GM18520 (cell line): ENCODE results near the gene PGP.

Experiments
- ATAC-seq: cut with Tn5 transposase; IDR thresholded peaks from one replicate; pipeline ENCODE4 v1.9.1; 2021; ENCODE audit not compliant: unreplicated experiment

The PGP gene

DNA sequence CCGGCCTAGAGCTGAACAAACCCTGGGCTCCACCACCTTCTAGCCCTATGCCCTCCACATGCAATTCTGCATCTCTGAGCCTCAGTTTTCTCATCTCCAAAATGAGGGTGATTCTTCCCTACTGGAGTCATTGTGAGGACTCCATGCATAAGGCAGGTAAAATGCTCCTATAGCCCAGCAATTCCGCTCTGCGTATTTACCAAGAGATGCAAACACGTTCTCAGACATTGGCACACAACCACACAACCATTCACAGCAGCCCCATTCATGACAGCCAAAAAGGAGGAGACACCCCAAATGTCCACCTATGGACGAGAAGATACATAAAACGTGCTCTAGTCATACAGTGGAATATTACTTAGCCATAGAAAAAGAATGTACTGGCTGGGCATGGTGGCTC, 14.3 kb downstream of the PGP start:
- ATAC-seq: no peak

DNA sequence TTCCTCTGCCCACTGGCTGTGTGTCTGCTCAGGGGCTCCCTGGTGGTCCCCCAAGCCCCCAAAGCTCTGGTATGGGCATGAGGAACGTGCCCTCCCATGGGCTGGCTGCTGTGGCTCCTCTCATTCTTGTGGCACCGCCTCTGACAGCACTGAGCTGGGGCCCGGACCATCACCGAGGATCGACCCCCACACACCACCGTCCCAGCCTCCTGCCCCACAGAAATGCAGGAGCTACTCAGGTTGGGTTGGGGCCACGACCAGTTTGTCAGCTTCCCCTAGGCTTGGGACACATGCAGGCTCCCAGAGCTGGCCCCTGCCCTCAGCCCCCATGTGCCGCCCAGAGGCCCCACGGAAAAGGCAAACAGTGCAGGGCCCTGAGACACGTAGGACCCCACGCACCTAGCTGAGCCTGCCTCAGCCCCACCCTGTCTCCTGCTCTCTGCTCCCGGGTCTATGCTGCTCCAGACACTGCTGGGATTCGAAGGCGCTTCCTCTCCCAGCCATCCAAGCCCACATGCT, 15.0 kb downstream of the PGP start:
- no peak for ATAC-seq

DNA sequence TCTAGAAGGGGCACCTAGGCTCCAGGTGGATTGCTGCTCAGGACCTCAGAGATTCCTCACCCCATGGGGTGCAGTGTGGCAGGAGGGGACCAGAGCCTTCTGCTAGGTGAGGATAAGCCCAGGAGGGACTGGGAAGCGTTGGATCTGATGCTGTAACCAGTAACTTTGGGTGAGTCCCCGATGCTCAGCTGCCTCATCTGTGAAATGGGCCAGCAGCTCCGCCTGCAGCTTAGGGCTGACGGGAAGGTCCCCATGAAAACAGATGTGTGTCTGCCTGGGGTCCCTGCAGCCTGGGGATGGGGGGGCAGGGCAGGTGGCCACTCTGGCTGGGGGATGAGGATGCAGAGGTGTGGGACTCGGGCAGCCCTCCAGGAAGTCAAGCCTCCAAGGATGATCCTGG, 15.5 kb downstream of the PGP start:
- no peak for ATAC-seq

- no peak for ATAC-seq
Observed at GRCh38 chr16:2198283-2198682, 16.4 kb downstream of the PGP start.

- no peak for ATAC-seq
Observed at GRCh38 chr16:2197765-2198164, 16.9 kb downstream of the PGP start.

- no peak for ATAC-seq
Observed at GRCh38 chr16:2196981-2197511, 17.6 kb downstream of the PGP start.

DNA sequence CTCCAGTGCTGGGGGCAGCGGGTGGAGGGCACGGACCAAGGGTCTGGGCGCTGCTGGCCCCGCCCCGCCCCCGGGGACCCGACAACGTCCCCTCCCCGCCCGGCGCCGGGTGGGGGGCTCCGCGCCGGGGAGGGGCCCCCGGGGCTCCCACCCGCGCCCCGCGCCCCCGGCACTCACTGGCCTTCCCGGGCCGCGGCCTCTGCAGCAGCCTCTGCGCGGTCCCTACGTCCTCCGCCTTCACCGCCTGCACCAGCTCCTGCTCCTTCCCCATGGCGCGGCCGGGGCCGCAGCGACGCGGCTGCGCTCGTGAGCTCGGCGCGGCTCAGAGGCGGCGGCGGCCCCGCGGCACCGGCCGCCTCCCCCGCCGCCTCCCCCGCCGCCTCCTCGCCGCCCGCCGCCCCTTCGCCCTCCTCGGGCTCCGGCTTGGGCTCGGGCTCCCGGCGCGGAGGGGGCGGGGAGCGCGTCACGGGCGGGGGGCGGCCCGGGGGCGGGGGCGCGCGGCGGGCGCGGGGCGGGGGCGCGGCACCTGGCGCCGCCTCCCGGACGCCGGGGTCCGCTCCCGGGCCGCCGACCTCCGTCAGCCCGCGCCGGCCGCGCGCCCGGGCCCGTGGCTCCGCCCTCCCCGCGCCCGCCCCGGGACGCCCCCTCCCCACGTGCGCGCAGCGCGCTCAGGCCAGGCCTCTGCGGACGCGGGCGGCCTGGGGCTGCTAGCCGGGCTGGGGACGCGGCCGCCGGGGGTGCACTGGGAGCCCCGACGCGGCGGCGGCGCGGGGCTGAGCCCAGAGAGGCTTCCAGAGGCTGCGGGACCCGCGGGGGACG, 18.3 kb downstream of the PGP start, which contains the start of gene CASKIN1:
TSS of gene CASKIN1 (minus strand) at position 444 of the 819 bp plus-strand sequence. CDS start at position 271, 173 bp downstream.
- no peak for ATAC-seq

GRCh38 chr16:2195322-2196161, 19.1 kb downstream of the PGP start:
- ATAC-seq: no peak

DNA sequence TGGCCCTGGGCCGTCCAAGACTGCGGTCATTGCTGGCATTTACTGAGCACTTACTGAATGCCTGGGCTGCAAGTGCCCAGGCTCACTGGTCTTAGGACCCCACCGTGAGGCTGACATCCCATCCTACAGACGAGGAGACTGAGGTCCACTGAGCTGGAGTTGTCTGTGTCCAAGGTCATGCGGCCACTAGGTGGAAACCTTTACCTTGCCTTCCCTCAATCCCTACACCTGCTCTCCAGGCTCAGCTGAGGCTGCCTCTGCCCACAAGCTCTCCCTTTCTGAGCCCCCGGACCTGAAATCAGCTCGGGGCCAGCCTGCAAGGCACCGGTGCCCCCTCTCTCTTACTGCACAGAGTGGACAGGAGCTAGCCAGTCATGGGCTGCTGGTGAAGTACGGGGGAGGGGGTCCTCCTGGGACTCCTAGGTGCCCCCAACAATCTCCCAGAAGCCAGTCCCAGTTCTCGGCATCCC, 19.8 kb downstream of the PGP start:
- no peak for ATAC-seq

DNA sequence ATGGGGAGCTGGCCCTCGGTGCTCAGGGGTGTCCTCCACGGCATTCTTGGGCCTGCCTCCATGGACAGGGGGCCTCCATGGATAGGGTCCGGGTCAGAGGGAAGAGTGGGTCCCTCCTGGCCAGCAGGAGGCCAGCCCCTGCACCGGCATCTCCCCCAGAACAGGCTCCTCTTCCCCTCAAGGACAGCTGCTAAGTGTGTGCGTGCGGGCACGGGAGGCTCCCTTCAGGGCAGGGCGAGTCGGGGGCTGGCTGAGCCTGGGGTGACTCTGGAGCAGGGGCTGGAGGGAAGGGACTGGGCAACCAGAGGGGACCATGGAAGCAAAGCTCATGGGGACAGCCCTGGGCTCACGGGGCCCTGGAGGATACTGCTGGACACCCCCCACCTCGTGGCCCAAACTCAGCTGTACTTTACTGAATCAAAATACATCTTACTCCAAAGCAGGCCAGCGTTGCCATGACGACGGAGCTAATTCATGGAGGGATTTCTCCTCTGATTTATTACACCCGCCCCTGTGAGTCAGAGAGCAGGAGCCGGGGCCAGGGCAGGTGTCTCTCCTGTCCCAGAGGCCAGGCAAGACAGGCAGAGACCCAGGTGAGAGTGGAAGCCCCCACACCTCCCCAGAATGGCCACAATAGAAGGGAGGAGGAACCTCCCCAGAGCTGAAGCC, 20.3 kb downstream of the PGP start:
- ATAC-seq: no peak

- no peak for ATAC-seq
Observed at GRCh38 chr16:2191446-2191706, 23.3 kb downstream of the PGP start.

- ATAC-seq: no peak
Observed at GRCh38 chr16:2190659-2191445, 23.8 kb downstream of the PGP start.

GRCh38 chr16:2190002-2190658, 24.5 kb downstream of the PGP start:
- ATAC-seq: no peak

- no peak for ATAC-seq
Observed at GRCh38 chr16:2189252-2189893, 25.3 kb downstream of the PGP start.

DNA sequence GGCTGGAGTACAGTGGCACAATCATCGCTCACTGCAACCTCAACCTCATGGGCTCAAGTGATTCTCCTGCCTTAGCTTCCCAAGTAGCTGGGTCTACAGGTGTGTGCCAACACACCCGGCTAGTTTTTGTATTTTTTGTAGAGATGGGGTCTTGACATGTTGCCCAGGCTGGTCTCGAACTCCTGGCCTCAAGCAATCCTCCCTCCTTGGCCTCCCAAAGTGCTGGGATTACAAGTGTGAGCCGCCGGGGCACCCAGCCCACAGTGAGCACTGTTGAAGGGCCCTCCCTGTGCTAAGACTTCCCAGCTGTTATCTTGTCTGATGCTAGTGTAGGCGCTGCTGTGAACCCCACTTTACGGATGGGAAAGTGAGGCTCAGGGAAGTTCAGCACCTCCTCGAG, 26.2 kb downstream of the PGP start:
- no peak for ATAC-seq

DNA sequence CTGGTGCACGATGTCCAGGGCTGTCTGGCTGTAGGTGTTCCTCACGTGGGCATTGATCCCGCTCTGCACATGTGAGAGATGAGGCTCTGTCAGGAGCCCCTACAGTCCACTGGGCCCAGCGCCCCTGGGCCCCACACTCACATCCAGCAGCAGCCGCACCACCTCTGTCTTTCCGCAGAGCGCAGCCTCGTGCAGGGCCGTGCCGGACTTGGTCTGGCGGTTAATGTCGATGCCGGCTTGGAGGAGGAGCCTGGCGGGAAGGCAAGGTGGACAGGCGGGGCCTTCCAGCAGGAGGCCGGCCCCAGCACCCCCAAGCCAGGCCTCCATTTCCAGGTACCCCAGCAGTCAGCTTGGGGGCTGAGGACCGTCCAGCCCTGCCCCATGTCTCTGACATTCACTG, 27.4 kb downstream of the PGP start:
- no peak for ATAC-seq

- no peak for ATAC-seq
Observed at GRCh38 chr16:2186505-2186904, 28.1 kb downstream of the PGP start.

GRCh38 chr16:2186064-2186463, 28.6 kb downstream of the PGP start:
- ATAC-seq: no peak

- ATAC-seq: no peak
Observed at GRCh38 chr16:2184962-2185361, 29.7 kb downstream of the PGP start.
